Measurements from ENCODE around the gene CAPZB.

Gene CAPZB

GRCh38 chr1:19447550-19447949 is 37.8 kb downstream of the CAPZB start:
- no peak for DNase-seq

DNA sequence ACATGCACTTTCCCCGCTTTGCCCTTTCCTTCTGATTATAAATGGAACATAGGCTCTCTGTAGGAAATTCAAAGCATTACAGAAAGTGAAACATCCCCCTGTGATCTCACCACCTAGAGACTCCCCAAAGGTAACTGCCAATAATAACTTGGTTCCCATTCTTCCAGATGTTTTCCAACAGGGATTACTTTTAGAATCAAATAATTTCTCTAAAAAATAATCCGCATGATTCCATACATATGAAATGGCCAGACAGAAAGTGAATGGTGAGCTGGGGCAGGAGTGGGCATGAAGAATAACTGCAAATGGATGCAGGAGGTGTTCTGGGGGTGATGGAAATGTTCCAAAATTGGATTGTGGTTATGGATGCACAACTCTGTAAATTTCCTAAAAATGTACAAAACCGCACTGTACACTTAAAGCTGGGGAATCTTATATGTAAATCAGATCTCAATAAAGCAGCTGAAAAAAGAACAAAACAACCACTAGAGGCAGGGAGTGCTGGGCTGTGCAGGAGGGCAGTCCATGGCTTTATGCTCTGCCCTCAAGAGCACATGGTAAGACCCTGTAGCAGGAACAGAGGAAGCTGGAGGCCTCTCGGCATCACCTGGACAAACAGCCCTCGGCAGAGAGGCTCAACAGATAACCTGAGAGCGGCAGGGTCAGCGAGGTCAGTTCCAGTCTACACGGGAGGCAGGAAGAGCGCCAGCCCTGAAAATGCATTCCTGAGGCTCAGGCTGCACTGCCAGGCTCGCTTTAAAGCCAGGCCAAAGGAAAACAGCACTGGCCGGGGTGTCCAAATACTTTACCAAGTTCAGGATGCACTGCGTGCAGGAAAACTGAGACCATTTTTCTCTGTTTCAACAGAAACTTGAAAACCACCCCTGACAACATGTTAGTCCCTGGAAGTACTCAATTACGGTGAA is 39.7 kb downstream of the CAPZB start:
- no peak for DNase-seq

DNA sequence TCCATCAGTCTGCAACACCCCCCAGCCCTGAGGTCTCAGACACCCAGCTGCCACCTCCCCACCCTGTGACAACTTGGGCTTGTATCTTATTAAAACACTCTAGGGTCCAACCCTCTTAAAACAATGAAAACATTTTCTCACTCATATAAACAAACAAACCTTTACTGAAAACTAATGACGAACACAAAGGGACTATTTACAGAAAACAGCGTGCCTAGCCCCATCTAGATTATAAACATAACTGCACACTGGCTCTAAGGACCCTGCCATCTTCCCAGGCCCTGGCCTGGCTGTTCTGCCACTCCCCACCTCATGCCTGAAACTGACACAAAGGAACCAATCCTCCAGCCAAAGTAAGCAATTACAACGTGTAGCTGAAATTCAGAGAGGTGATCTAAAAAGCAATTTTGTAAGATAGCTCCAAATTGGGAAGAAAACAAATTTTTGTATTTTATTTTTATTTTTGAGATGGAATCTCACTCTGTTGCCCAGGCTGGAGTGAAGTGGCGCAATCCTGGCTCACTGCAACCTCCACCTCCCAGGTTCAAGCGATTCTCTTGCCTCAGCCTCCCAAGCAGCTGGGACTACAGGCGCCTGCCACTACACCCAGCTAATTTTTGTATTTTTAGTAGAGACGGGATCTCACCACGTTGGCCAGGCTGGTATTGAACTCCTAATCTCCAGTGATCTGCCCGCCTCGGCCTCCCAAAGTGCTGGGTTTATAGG is 40.9 kb downstream of the CAPZB start:
- DNase-seq: no peak

- no peak for DNase-seq
Measured at GRCh38 chr1:19443326-19443725, 42.0 kb downstream of the CAPZB start.

GRCh38 chr1:19442154-19443096 is 42.9 kb downstream of the CAPZB start:
- no peak for DNase-seq

DNA sequence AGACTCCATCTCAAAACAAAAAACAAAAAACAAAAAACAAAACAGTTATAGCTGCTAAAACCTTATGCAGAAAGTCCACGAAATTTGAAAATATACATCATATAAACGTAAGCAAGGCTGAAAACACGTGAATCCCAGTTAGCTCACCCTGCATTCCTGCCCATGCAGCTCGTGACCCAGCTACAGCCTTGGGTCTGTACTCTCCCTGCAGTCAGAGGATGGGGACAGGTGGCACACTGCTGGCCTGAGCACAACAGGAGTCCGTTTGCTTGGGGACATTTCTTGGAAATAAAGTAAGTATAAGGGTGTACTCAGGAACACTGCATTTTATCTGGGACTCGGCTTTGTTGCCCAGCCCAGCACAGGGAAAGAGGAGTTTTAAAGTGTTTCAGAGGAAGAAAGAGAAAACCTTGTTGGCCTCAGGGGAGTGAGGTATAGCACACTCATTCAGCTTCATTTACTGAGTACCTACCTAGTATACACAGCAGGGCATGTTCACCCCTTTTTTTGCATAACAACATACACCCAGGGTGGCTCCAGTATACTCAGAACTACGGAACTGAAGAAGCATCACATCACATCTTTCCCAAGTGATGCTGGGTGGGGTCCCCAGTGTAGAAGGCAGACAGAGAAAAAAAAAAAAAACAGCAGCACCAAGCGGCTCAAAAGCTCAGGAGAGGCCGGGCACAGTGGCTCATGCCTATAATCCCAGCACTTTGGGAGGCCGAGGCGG is 44.1 kb downstream of the CAPZB start:
- no peak for DNase-seq

GRCh38 chr1:19439464-19440171 is 45.7 kb downstream of the CAPZB start:
- DNase-seq: no peak

GRCh38 chr1:19438516-19439195 is 46.7 kb downstream of the CAPZB start:
- DNase-seq: no peak

DNA sequence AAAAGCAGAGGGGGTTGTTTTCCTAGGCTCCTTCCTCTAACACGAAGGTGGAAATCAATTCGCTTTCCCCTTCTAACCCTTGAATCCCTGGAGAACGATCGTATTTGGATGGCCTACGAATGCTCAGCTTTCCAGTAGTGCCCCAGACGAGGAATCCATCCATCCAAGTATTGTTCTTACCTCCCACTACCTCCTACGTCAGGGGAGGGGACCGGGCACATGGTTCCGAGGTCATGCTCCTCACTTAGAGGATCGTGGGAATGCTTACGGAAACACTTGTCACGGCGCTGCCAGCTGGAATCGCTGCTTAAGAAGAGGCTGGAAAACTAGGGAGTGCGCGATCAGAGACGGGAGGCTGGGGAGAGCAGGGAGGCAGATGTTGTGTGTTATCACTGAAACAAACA is 47.4 kb downstream of the CAPZB start:
- no peak for DNase-seq

GRCh38 chr1:19436716-19437476 is 48.4 kb downstream of the CAPZB start:
- no peak for DNase-seq

- DNase-seq: no peak
Measured at GRCh38 chr1:19435851-19436455, 49.4 kb downstream of the CAPZB start.

GRCh38 chr1:19435181-19435580 is 50.2 kb downstream of the CAPZB start:
- no peak for DNase-seq

DNA sequence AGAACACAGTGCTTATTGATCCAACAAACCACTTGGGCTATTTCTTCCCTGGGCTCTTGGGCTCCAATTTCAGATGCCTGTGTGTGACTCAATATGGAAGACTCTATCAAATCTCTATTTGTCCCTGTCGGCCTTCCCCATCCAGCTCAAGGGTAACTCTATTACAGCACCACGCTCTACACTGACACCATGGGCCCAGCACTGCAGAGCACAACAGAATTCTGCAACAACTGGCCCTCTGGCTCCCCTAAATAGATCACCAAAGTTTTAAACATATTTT is 51.7 kb downstream of the CAPZB start:
- no peak for DNase-seq

DNA sequence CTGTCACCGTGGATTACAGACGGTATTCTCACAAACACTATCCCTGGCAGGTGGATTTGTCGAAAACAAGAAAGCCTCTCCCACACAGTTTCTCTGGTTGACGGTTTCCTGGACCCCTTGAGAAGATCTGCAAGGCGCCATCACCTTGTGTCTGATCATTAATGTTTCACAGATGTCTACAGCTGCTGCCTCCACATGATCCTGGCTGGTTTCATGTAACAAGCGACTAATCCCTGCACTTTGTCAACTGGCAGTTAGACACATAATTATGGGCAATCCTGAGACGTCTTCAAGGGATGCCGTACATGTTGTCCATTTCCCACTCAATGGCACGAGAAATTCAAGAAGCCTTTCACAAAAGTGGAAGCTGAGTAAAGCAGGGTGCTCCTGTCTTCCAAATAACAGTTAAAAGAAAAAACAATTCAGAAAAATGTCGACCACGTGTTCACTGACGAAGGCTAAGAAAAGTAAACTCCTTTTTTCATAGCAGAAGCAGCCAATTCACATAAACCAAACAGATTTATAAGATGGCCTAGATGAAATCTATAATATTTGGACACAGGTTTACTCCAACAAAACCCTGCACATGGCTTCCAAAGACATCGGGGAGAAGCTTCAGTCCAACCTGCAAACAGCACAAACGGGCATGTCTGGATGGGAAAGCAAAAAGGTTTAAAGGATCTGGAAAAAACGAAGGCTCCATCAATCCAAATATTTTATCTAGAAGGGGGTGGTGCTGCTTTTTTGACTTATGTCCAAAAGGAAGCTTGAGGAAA is 52.2 kb downstream of the CAPZB start:
- DNase-seq: no peak

DNA sequence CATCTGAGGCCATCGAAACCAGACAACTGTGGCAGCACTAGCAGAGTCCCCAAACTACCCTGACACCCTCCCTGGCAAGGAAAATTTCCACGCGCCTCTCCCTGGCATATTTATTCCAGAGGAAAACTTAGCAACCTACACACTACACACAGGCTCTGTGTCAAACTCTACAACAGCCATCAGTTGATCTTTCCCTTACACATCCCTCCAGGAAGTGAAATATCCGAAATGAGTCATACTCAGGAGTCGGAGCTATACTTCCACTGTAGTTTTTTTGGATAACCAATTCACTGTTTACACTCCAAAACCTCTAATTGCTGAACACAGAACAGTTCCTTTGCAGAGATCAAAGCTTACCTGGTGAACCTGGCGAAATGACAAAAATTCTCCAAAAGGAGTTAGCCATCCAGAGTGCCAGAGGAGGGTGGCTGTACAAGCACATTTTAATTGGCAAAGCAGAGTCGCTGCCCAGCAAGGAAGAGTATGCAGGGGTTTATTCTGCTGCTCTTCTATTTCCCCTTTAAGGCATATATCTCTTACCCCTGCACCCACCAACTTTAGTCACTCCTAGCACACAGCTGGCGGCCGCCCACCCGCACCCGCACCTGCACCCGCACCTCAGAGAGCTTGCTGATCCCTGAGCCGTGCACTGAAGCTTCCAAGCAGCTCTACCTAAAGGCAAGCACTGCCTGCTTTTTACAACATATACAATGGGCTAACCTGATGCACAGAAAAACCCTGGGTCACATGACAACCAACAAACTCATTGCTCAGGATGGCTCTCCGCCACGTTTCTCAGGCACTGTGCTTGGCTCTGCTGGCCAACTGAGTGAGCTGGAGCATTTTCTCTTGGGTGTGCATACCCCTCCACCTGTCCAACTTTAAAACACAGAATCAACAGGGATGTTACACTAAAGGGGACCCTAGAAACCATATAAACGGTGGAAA is 54.9 kb downstream of the CAPZB start:
- no peak for DNase-seq

DNA sequence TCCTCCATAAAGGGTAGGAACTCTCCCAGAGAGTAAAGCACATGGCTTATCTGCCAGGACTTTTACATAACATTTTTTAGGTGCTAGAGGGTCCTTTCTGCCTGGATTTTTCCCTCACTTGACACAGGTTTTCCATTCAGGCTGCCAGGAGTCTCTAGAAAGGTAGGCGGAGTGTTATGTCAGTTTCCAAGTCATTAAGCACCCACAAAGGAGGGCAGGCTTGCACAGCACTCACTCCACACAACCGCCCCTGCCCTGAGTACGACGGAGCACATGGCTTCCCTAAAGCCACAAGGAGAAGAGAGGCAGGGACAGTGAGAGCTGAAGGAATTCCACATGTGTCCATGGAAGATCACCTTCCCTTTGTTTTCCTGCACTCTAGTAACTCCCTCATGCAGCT is 55.7 kb downstream of the CAPZB start:
- no peak for DNase-seq

- DNase-seq: no peak
Measured at GRCh38 chr1:19427087-19427781, 58.1 kb downstream of the CAPZB start.
